ENCODE results near the gene ACSM2B.
"Not testable (repeated sequence)": the region's sequence is repeated elsewhere in the genome, so short reads cannot be mapped to it uniquely, and the experiment has no call there.

Gene ACSM2B

GRCh38 chr16:20568404-20568803 lies 7.8 kb downstream of the ACSM2B start:
- DNase-seq (ENCODE audit: low read depth) = no peak
- TF ChIP-seq, protein P1, sequence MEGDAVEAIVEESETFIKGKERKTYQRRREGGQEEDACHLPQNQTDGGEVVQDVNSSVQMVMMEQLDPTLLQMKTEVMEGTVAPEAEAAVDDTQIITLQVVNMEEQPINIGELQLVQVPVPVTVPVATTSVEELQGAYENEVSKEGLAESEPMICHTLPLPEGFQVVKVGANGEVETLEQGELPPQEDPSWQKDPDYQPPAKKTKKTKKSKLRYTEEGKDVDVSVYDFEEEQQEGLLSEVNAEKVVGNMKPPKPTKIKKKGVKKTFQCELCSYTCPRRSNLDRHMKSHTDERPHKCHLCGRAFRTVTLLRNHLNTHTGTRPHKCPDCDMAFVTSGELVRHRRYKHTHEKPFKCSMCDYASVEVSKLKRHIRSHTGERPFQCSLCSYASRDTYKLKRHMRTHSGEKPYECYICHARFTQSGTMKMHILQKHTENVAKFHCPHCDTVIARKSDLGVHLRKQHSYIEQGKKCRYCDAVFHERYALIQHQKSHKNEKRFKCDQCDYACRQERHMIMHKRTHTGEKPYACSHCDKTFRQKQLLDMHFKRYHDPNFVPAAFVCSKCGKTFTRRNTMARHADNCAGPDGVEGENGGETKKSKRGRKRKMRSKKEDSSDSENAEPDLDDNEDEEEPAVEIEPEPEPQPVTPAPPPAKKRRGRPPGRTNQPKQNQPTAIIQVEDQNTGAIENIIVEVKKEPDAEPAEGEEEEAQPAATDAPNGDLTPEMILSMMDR (IDR thresholded peaks at IDR 0.05; ENCODE audit: insufficient read depth, low read depth, low read length, missing control alignments) = no peak
- no peak overlapping the region for H3K4me3 ChIP-seq (ENCODE audit: low read length)

DNA sequence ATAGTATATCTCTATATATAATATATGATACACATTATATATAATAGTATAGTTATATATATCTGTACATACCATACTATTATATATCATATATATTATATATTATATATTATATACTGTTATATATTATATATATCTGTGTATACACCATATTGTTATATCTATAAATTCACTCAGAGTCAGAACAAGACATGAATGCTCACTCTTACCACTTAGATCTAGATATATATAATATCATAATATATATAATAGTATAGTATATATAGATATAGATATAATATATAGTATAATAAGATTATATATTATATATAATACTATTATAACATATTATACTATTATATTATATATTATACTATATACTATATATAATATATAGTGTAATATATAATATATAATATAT lies 9.3 kb downstream of the ACSM2B start:
- H3K4me3 ChIP-seq (ENCODE audit: low read length) = no peak overlapping the region
- TF ChIP-seq, protein P1 (IDR thresholded peaks at IDR 0.05; ENCODE audit: insufficient read depth, low read depth, low read length, missing control alignments) = no peak
- DNase-seq (ENCODE audit: low read depth) = no peak

GRCh38 chr16:20565334-20565733 lies 10.8 kb downstream of the ACSM2B start:
- not testable (repeated sequence) for DNase-seq (ENCODE audit: low read depth); H3K4me3 ChIP-seq (ENCODE audit: low read length)

GRCh38 chr16:20564218-20564617 lies 11.9 kb downstream of the ACSM2B start:
- H3K4me3 ChIP-seq (ENCODE audit: low read length); DNase-seq (ENCODE audit: low read depth): not testable (repeated sequence)

GRCh38 chr16:20555628-20556027 lies 20.5 kb downstream of the ACSM2B start:
- DNase-seq (ENCODE audit: low read depth); H3K4me3 ChIP-seq (ENCODE audit: low read length): not testable (repeated sequence)

DNA sequence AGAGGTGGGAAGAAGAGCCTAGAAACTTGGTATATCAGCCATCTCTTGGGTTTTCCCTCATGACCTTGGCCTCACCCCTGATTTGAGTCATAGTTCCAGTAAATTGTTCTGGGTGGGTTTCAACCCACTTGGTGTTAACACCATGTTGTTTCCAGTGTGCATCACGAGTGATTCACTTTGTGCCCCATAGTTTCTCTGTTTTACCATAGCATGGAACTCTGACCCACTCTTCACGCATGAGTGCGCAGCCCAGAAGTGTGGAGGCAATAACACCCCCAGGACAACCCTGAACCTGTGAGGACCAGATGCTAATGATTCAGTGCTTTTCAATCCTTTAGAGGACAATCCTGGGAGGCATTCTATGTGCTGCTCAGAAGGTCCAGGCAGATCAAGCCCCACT lies 21.5 kb downstream of the ACSM2B start:
- not testable (repeated sequence) for H3K4me3 ChIP-seq (ENCODE audit: low read length); DNase-seq (ENCODE audit: low read depth)

DNA sequence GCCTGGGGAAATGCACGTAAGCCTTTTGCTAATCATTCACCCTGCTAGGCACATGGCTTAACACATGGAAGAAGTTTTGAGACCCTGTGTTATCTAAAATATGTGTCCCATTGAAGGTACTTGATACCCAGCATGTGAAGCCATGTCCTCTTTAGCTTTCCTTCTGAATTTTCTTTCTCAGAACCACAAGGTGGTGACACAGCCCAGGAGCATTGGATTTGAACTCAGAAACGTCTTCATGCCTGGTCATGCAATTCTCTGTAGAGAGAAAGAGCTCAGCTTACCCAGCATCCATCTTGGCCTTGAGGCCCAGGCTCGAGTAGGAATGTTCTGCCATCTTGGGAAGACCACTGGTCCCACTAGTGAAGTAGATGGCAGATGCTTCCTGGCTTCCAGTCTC lies 22.7 kb downstream of the ACSM2B start:
- H3K4me3 ChIP-seq (ENCODE audit: low read length) = not testable (repeated sequence)

DNA sequence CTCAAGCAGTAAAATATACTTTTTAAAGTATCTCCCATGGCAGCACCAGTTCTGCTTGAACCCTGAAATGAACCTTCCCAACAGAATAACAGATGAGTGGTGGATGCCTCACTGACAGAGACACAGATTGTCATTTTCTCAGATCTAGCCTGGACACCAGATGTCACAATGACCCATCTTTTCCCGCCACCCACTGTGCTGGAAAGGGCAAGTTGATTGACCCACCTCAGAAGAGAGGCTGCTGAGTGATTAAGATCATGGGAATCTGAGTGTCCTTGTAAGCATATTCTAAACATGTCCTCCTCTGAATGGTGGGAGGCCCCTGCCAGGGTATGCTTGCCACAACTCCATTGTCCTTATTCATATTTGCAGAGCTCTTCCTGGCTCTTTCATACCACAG lies 29.2 kb downstream of the ACSM2B start:
- DNase-seq (ENCODE audit: low read depth); H3K4me3 ChIP-seq (ENCODE audit: low read length): not testable (repeated sequence)

More for the DNA sequence above, 22.7 kb downstream of the ACSM2B start:
- DNase-seq (ENCODE audit: low read depth) = not testable (repeated sequence)

GRCh38 chr16:20546278-20546853 lies 29.8 kb downstream of the ACSM2B start:
- DNase-seq (ENCODE audit: low read depth); H3K4me3 ChIP-seq (ENCODE audit: low read length): not testable (repeated sequence)

GRCh38 chr16:20540603-20541316 lies 35.4 kb downstream of the ACSM2B start:
- H3K4me3 ChIP-seq (ENCODE audit: low read length); DNase-seq (ENCODE audit: low read depth): not testable (repeated sequence)

- TF ChIP-seq, protein P1 (IDR thresholded peaks at IDR 0.05; ENCODE audit: insufficient read depth, low read depth, low read length, missing control alignments) = no peak
- DNase-seq (ENCODE audit: low read depth) = no peak
- H3K4me3 ChIP-seq (ENCODE audit: low read length) = no peak overlapping the region
Observed at GRCh38 chr16:20538687-20539086, 37.5 kb downstream of the ACSM2B start.

All from epithelial cell of esophagus (primary cell).